ENCODE measurements around the gene RAP1GAP. TPM values are rescaled to one million over a fixed set of nuclear protein-coding genes. Genes with fewer than 3 reads are reported as not detected.

RAP1GAP gene
- total RNA-seq, 2 donors from 2014 or later, result 46.5 to 104 TPM

DNA sequence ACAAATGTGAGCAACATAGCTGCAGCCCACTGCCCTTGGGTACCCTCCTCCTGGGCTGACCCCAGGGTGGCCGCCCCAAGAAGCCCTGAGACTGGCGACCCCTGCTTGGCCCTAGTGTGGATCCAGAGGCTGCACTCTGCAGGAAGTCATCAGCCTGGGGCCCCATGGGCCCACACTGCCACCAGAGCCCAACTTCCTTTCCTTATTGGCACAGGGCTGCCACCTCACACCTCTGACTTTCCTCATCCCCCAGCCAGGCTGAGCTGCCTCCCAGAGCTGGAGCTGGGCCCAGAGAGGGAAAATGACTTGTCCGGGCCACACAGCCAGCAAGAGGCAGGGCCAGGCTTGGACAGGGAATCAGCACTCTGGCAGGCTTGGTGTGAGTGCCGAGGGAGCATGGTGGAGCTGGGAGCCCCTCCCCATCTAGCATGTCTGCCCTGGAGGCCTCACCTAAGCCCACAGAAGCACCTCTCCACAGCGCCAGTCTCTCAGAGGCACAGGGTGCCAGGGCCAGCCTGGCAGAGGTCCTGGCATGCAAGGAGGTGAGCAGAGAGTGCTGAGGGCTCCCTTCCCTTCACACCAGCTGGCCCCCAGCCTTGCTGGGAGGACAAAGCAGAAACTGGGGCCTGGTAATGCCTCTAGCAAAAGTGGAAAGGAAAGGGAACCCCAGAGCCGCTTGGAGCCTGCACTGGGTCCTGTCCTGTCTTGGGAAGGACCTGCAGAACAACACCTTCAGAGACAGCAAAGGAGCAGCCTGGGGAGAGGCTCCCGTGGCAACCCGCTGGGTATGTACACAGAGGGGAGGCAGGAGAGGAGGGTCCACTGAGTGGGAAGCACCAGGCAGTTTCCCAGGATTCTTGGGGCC lies 3.2 kb downstream of the RAP1GAP start:
- Histone ChIP-seq H3K9me3 (no peaks in the 10 kb centered on the region), H3K27ac (no peak overlapping the region), H3K36me3 (replicated peaks in 1 of 2; ENCODE audit: insufficient read depth in 1 of 2, low read depth in 2 of 2) (no peaks in the 10 kb centered on the region), H3K27me3 (no peaks in the 10 kb centered on the region), H3K4me1 (peaks cover 25% of the 10 kb centered on the region), H3K4me3 (no peak overlapping the region)
- intact Hi-C loops (cut with DNase I), result no loop called here
- peak in 2 of 4 donors; percentile 10 to 56 for DNase-seq
- ATAC-seq, result no peak
- 68 to 82% methylated on average over 6 to 8 of the region's 8 CpGs for WGBS, 2 donors
- TF ChIP-seq, protein P1, sequence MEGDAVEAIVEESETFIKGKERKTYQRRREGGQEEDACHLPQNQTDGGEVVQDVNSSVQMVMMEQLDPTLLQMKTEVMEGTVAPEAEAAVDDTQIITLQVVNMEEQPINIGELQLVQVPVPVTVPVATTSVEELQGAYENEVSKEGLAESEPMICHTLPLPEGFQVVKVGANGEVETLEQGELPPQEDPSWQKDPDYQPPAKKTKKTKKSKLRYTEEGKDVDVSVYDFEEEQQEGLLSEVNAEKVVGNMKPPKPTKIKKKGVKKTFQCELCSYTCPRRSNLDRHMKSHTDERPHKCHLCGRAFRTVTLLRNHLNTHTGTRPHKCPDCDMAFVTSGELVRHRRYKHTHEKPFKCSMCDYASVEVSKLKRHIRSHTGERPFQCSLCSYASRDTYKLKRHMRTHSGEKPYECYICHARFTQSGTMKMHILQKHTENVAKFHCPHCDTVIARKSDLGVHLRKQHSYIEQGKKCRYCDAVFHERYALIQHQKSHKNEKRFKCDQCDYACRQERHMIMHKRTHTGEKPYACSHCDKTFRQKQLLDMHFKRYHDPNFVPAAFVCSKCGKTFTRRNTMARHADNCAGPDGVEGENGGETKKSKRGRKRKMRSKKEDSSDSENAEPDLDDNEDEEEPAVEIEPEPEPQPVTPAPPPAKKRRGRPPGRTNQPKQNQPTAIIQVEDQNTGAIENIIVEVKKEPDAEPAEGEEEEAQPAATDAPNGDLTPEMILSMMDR (IDR thresholded peaks at IDR 0.05), result no peak
- no peak for TF ChIP-seq POLR2A (IDR thresholded peaks at IDR 0.05)

DNA sequence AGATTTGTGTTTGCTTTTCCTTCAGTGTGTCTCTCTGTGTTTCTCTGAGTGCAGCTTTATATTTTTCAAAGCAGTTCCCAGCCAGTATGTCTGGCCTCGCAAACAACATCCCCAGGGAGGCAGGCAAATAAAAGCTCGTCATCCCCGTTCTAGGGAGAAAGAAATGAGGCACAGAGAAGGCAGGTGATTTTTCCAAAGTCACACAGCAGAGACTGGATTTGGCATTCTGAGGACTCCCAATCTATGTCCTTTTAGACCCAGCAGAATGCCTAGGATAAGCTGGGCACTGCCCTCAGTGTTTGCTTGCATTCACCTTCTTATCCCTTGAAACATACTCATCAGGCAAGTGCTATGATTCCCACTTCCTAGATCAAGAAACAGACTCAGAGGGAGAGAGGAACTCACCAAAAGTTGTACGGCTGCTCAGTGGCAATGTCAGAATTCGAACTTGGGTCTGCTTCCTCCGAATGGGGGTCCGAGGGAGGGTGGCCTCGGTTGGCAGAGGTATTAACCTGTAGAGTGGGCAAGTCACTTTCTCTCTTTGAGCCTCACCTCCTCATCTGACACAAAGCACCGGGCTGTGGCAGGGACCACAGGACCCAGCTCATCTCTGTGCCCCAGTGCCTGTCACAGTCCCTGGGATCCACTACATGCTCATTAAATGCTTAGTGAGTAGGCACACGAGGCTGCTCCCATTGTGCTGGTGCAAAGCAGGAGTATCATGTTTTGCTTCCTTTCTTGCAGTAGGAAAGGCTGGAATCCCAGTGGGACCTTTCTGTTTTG lies 4.2 kb downstream of the RAP1GAP start:
- DNase-seq, result peak in 1 of 4 donors; percentile 2
- intact Hi-C loops (cut with DNase I), result loop anchor here (5.0 kb wide), 1 partner anchor 63 kb away; no protein-coding TSS in a partner anchor
- WGBS, 2 donors, result 76 to 79% methylated on average over 10 of the region's 10 CpGs
- Histone ChIP-seq H3K4me3 (no peak overlapping the region), H3K9me3 (no peaks in the 10 kb centered on the region), H3K27me3 (no peaks in the 10 kb centered on the region), H3K36me3 (replicated peaks in 1 of 2; ENCODE audit: insufficient read depth in 1 of 2, low read depth in 2 of 2) (no peaks in the 10 kb centered on the region), H3K4me1 (peaks cover 24% of the 10 kb centered on the region), H3K27ac (no peak overlapping the region)
- TF ChIP-seq, protein P1 (IDR thresholded peaks at IDR 0.05), result no peak
- no peak for TF ChIP-seq POLR2A (IDR thresholded peaks at IDR 0.05)
- ATAC-seq, result no peak

DNA sequence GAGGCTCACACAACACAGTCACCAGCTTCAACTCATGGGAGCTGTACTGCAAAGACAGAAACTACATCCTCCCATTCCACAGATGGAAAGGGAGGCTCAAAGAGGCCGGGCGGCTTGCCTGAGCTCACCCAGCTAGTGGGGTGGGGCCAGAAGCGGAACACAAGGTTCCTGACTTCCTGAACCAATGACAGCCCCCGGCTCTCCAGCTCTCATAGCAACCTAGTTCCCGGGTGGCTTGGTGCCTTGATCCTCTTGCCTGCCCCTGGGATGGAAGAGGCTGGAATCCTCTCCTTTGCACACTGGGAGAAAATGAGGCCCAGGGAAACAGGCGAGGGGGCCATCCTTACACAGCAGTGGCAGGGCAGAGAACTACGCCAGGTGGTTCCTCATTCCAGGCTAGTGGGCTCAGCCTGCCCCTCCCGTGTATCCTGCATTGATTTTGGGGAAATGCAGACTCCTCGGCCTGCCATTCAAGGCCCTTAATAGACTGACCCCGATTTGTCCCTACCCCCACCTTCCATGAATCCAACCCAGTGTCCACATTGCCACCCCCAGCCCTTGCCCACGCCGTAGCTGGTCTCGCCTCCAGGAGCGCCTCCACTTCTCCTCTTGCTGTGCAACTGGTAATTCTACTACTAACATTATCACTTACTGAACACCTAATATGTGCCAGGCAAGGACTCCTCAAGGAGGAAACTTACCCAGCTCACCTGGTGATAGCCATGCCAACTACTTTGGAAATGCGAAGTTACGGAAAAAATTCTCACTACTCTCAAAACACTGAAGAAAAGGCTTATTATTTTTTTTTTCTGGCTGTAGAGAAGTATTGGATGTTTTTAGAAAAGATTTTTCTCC lies 5.0 kb downstream of the RAP1GAP start:
- no peaks in the 10 kb centered on the region for H3K36me3 ChIP-seq (replicated peaks in 1 of 2; ENCODE audit: insufficient read depth in 1 of 2, low read depth in 2 of 2)
- intact Hi-C loops (cut with DNase I), result loop anchor here (5.0 kb wide), 1 partner anchor 62 kb away; no protein-coding TSS in a partner anchor
- H3K27ac ChIP-seq, result no peak overlapping the region
- ATAC-seq, result no peak
- no peak for TF ChIP-seq POLR2A (IDR thresholded peaks at IDR 0.05)
- TF ChIP-seq, protein P1 (IDR thresholded peaks at IDR 0.05), result no peak
- H3K4me1 ChIP-seq, result peaks cover 20% of the 10 kb centered on the region
- H3K9me3 ChIP-seq, result no peaks in the 10 kb centered on the region
- peak in 1 of 4 donors; percentile 8 for DNase-seq
- WGBS, 2 donors, result 70 to 76% methylated on average over 16 of the region's 16 CpGs
- no peaks in the 10 kb centered on the region for H3K27me3 ChIP-seq
- H3K4me3 ChIP-seq, result no peak overlapping the region

DNA sequence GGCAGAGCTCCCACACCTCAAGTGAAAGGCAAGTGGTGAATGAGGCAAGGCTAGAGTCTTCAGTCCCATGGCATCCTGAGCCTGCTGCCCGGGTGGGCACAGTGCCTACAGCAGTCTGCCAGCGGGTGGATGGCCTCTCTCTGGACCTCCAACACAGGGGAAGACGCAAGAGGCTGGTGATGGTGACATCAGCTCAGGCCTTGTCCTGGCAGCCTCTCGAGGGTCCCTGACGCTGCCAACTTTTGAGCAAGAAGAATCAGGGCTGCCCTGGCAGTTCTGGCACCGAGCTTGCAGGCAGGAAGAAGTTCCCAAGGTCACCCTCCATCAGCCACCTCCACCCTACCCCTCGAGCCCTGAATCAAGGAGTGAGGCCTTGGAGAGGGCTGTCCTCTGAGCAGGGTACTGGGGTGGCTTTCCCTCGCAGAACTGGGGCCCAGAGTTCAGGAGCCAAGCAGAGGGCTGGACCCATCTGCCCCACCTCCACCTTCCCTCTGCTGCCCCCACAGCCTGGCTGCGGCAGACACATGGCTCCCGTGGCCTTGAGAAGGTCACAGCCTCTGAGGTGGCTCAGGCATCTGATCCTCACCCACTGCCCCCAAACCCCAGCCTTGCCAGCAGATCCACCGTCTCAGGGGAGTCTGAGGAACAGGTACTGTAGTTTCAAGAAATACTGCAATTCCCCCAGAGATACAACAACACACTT lies 5.8 kb downstream of the RAP1GAP start:
- intact Hi-C loops (cut with DNase I), result loop anchor here (5.0 kb wide), 1 partner anchor 61 kb away; no protein-coding TSS in a partner anchor
- H3K27me3 ChIP-seq, result no peaks in the 10 kb centered on the region
- H3K4me3 ChIP-seq, result no peak overlapping the region
- 27 to 45% methylated on average over 2 to 11 of the region's 11 CpGs for WGBS, 2 donors
- DNase-seq (peak in 2 of 4 donors; percentile 14 to 64), ATAC-seq (no peak)
- TF ChIP-seq, protein P1 (IDR thresholded peaks at IDR 0.05), result no peak
- TF ChIP-seq POLR2A (IDR thresholded peaks at IDR 0.05), result no peak
- no peaks in the 10 kb centered on the region for H3K36me3 ChIP-seq (replicated peaks in 1 of 2; ENCODE audit: insufficient read depth in 1 of 2, low read depth in 2 of 2)
- H3K27ac ChIP-seq, result no peak overlapping the region
- peaks cover 13% of the 10 kb centered on the region for H3K4me1 ChIP-seq
- no peaks in the 10 kb centered on the region for H3K9me3 ChIP-seq
